Keratinocyte (primary cell): ENCODE data around the gene TDRD3.

Experiments
- EZH2 ChIP-seq: IDR thresholded peaks from one replicate; pipeline ENCODE4 v1.6.1; 2012; ENCODE audit warnings: inconsistent platforms, mild to moderate bottlenecking, low read length, moderate library complexity
- TF ChIP-seq, protein P1 (sequence below), 3 experiments: IDR thresholded peaks in 1 of 3; conservative IDR thresholded peaks in 1 of 3; optimal IDR thresholded peaks in 1 of 3; 2 replicates in 2 of 3; 3 replicates in 1 of 3; pipeline versions ENCODE3 to v1.5.1; 2011; ENCODE audit warnings: low read length in 3 of 3, mild to moderate bottlenecking in 3 of 3, moderate library complexity in 2 of 3, control low read depth in 1 of 3, inconsistent platforms in 1 of 3; ENCODE audit not compliant: insufficient read depth in 2 of 3; ENCODE audit errors: extremely low read depth in 1 of 3

GRCh38 chr13:60492187-60492586, 95.2 kb downstream of the TDRD3 start:
- TF ChIP-seq, protein P1, sequence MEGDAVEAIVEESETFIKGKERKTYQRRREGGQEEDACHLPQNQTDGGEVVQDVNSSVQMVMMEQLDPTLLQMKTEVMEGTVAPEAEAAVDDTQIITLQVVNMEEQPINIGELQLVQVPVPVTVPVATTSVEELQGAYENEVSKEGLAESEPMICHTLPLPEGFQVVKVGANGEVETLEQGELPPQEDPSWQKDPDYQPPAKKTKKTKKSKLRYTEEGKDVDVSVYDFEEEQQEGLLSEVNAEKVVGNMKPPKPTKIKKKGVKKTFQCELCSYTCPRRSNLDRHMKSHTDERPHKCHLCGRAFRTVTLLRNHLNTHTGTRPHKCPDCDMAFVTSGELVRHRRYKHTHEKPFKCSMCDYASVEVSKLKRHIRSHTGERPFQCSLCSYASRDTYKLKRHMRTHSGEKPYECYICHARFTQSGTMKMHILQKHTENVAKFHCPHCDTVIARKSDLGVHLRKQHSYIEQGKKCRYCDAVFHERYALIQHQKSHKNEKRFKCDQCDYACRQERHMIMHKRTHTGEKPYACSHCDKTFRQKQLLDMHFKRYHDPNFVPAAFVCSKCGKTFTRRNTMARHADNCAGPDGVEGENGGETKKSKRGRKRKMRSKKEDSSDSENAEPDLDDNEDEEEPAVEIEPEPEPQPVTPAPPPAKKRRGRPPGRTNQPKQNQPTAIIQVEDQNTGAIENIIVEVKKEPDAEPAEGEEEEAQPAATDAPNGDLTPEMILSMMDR (optimal IDR thresholded peaks at IDR 0.05 in 1 of 3, IDR thresholded peaks at IDR 0.05 in 1 of 3, conservative IDR thresholded peaks at IDR 0.05 in 1 of 3; ENCODE audit: extremely low read depth in 1 of 3, insufficient read depth in 2 of 3, low read length in 3 of 3), result no peak
- no peak for TF ChIP-seq EZH2
